ENCODE measurements around the gene GALNT10. TPM values are rescaled to one million over a fixed set of nuclear protein-coding genes. Genes with fewer than 3 reads are reported as not detected.

The GALNT10 gene
- total and polyA plus RNA-seq, 2 donors (not counting 1 experiment from before 2014, with no cell fraction given) = 18.3 to 35.8 TPM

DNA sequence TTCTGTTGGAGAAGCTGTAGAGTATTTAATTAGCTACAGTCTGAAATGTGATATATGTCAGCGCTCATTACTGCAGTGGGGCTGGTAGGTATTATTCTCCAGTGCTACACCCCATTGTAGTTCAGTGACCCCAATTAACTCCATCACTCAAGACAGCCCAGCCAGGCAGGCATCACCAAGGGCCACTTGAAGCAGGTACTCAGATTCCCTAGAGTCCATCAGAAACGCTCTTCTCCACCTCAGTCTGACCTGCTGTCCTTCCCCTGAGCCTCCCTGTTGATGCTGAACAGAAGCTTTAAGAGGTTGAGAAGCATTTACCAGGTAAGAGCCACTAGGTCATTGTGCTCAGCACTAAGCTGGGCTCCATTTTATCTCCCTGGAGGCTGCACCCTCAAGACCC, 71.8 kb downstream of the GALNT10 start:
- Histone ChIP-seq H3K27me3 (ENCODE audit: control insufficient read depth, insufficient read depth, low read length) (no peaks in the 10 kb centered on the region), H3K79me2 (ENCODE audit: control insufficient read depth, insufficient read depth, low read length) (no peaks in the 10 kb centered on the region), H3K4me3 (replicated peaks in 1 of 4; ENCODE audit: control extremely low read depth in 1 of 4, insufficient read depth in 1 of 4, low read depth in 3 of 4, low read length in 4 of 4) (no peak overlapping the region), H3K4me1 (ENCODE audit: control insufficient read depth, extremely low read depth, insufficient read depth, low read length) (no peaks in the 10 kb centered on the region), H3K36me3 (ENCODE audit: control insufficient read depth, insufficient read depth, low read length) (no peaks in the 10 kb centered on the region), H3K27ac (ENCODE audit: insufficient read depth, low read length) (no peak overlapping the region), H3K4me2 (ENCODE audit: extremely low read depth, insufficient read depth, low read length) (no peak overlapping the region), H3K9ac (ENCODE audit: insufficient read depth, low read length) (no peak overlapping the region), H4K20me1 (ENCODE audit: control insufficient read depth, extremely low read depth, insufficient read depth, low read length) (no peaks in the 10 kb centered on the region), H3K9me3 (ENCODE audit: control insufficient read depth, insufficient read depth, low read depth, low read length) (no peaks in the 10 kb centered on the region), H2AFZ (ENCODE audit: low read length) (no peak overlapping the region)
- TF ChIP-seq, protein P1, sequence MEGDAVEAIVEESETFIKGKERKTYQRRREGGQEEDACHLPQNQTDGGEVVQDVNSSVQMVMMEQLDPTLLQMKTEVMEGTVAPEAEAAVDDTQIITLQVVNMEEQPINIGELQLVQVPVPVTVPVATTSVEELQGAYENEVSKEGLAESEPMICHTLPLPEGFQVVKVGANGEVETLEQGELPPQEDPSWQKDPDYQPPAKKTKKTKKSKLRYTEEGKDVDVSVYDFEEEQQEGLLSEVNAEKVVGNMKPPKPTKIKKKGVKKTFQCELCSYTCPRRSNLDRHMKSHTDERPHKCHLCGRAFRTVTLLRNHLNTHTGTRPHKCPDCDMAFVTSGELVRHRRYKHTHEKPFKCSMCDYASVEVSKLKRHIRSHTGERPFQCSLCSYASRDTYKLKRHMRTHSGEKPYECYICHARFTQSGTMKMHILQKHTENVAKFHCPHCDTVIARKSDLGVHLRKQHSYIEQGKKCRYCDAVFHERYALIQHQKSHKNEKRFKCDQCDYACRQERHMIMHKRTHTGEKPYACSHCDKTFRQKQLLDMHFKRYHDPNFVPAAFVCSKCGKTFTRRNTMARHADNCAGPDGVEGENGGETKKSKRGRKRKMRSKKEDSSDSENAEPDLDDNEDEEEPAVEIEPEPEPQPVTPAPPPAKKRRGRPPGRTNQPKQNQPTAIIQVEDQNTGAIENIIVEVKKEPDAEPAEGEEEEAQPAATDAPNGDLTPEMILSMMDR (conservative IDR thresholded peaks at IDR 0.05 in 1 of 2, IDR thresholded peaks at IDR 0.05 in 1 of 2; ENCODE audit: low read depth in 1 of 2, low read length in 2 of 2) = no peak
- no peak for TF ChIP-seq EZH2 (IDR thresholded peaks at IDR 0.05; ENCODE audit: low read length, missing control alignments)
- DNase-seq (ENCODE audit: low read depth in 2 of 2) = no peak

DNA sequence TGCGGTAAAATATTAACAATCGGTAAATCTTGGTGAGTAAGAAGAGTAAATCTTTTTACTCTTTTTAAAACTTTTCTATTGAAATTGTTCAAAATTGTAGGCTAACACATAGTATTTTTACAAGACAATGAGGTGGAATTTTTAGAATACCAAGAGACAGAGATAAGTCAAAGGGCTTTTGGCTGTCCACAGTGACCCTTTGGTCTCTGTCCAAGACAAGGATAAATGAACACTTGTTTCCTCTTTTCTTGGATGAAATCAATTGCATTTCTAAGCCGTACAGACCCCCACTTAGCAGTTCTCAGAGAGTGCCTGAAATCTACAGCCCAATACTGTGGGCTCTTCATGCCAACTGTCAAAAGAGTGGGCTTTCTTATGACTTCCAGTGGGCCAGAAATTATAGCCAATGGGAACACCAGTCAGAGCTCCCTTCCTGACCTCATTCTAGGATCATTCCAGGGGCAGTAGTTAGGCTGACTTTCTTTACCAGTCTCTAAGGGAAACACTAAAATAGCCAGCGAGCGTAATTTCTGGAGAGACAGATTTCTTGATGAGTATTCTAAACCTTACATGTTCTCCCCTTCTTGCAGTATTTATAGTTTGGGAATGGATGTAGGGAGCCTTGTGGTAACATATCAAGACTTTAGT, 74.1 kb downstream of the GALNT10 start:
- TF ChIP-seq EZH2 (IDR thresholded peaks at IDR 0.05; ENCODE audit: low read length, missing control alignments) = no peak
- TF ChIP-seq, protein P1 (conservative IDR thresholded peaks at IDR 0.05 in 1 of 2, IDR thresholded peaks at IDR 0.05 in 1 of 2; ENCODE audit: low read depth in 1 of 2, low read length in 2 of 2) = no peak
- H3K27me3 ChIP-seq (ENCODE audit: control insufficient read depth, insufficient read depth, low read length) = no peaks in the 10 kb centered on the region
- no peak overlapping the region for H3K27ac ChIP-seq (ENCODE audit: insufficient read depth, low read length)
- H2AFZ ChIP-seq (ENCODE audit: low read length) = no peak overlapping the region
- no peak for DNase-seq (ENCODE audit: low read depth in 2 of 2)
- H4K20me1 ChIP-seq (ENCODE audit: control insufficient read depth, extremely low read depth, insufficient read depth, low read length) = no peaks in the 10 kb centered on the region
- no peaks in the 10 kb centered on the region for H3K79me2 ChIP-seq (ENCODE audit: control insufficient read depth, insufficient read depth, low read length)
- H3K9ac ChIP-seq (ENCODE audit: insufficient read depth, low read length) = no peak overlapping the region
- H3K9me3 ChIP-seq (ENCODE audit: control insufficient read depth, insufficient read depth, low read depth, low read length) = no peaks in the 10 kb centered on the region
- no peak overlapping the region for H3K4me2 ChIP-seq (ENCODE audit: extremely low read depth, insufficient read depth, low read length)
- H3K4me3 ChIP-seq (replicated peaks in 1 of 4; ENCODE audit: control extremely low read depth in 1 of 4, insufficient read depth in 1 of 4, low read depth in 3 of 4, low read length in 4 of 4) = no peak overlapping the region
- H3K36me3 ChIP-seq (ENCODE audit: control insufficient read depth, insufficient read depth, low read length) = no peaks in the 10 kb centered on the region
- H3K4me1 ChIP-seq (ENCODE audit: control insufficient read depth, extremely low read depth, insufficient read depth, low read length) = no peaks in the 10 kb centered on the region

DNA sequence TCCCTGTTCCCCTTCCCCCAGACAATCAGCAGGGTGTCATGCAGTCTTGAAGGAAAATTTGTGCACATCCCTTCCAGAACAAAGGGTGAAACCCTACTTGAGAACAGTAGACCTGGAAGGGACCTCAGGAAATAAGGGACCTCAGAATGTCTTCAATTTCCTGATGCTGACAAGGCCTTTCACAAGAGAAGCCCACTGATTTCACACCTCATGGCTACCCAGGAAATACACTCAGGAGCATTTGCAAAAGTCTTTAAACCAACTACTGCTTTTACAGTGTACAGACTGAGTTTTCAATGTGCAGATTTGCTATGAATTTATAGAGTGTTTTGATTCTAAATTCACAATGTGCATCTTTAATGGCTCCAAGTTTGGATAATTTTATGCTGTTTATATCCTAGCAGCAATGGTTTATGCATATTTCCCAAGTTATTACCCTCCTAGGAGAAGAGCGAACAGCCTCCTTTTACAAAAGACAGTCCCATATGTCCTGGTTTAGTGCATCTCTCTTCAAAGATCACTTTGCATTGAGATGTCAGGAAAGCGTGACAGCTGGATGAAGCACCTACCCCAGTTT, 74.8 kb downstream of the GALNT10 start:
- Histone ChIP-seq H3K27ac (ENCODE audit: insufficient read depth, low read length) (no peak overlapping the region), H3K27me3 (ENCODE audit: control insufficient read depth, insufficient read depth, low read length) (no peaks in the 10 kb centered on the region), H3K4me3 (replicated peaks in 1 of 4; ENCODE audit: control extremely low read depth in 1 of 4, insufficient read depth in 1 of 4, low read depth in 3 of 4, low read length in 4 of 4) (no peak overlapping the region), H3K4me2 (ENCODE audit: extremely low read depth, insufficient read depth, low read length) (no peak overlapping the region), H4K20me1 (ENCODE audit: control insufficient read depth, extremely low read depth, insufficient read depth, low read length) (no peaks in the 10 kb centered on the region), H3K36me3 (ENCODE audit: control insufficient read depth, insufficient read depth, low read length) (no peaks in the 10 kb centered on the region), H3K79me2 (ENCODE audit: control insufficient read depth, insufficient read depth, low read length) (no peaks in the 10 kb centered on the region), H3K9me3 (ENCODE audit: control insufficient read depth, insufficient read depth, low read depth, low read length) (no peaks in the 10 kb centered on the region), H2AFZ (ENCODE audit: low read length) (no peak overlapping the region), H3K9ac (ENCODE audit: insufficient read depth, low read length) (no peak overlapping the region), H3K4me1 (ENCODE audit: control insufficient read depth, extremely low read depth, insufficient read depth, low read length) (no peaks in the 10 kb centered on the region)
- no peak for DNase-seq (ENCODE audit: low read depth in 2 of 2)
- TF ChIP-seq, protein P1 (conservative IDR thresholded peaks at IDR 0.05 in 1 of 2, IDR thresholded peaks at IDR 0.05 in 1 of 2; ENCODE audit: low read depth in 1 of 2, low read length in 2 of 2) = no peak
- TF ChIP-seq EZH2 (IDR thresholded peaks at IDR 0.05; ENCODE audit: low read length, missing control alignments) = no peak

Measured in fibroblast of lung (primary cell).